Fibroblast of villous mesenchyme (primary cell): ENCODE measurements around the gene B3GALNT2. TPM values are rescaled to one million over a fixed set of nuclear protein-coding genes. Genes with fewer than 3 reads are reported as not detected.
A peak's percentile ranks its signal among the peaks of the same experiment; 100 is the strongest.
"Not testable (repeated sequence)": the region's sequence is repeated elsewhere in the genome, so short reads cannot be mapped to it uniquely, and the experiment has no call there.

Experiments used
- DNase-seq: peaks from one replicate; pipeline ENCODE4 v3.0.0-alpha.2; 2010; ENCODE audit warnings: low read depth
- H3K4me3 ChIP-seq: 2 replicates; pipeline ENCODE4 v1.5.1; 2011; ENCODE audit warnings: low read depth, mild to moderate bottlenecking, low read length
- CTCF ChIP-seq: IDR thresholded peaks from 2 replicates; pipeline ENCODE4 v1.5.1; 2012; ENCODE audit warnings: low read depth, mild to moderate bottlenecking, low read length; ENCODE audit not compliant: insufficient read depth
- total RNA-seq: library from RNA; depleted of rRNA; stranded (reverse); fragments of >200 nt; gene quantifications from 2 replicates; pipeline ENCODE4 v1.2.3, GENCODE V29; 2012

Gene B3GALNT2
- total RNA-seq, 1 donor, result 74.3 TPM

- no peak for TF ChIP-seq CTCF
- no peak overlapping the region for H3K4me3 ChIP-seq
- no peak for DNase-seq
These were observed 18.7 kb downstream of the B3GALNT2 start for GRCh38 chr1:235485558-235485957.

DNA sequence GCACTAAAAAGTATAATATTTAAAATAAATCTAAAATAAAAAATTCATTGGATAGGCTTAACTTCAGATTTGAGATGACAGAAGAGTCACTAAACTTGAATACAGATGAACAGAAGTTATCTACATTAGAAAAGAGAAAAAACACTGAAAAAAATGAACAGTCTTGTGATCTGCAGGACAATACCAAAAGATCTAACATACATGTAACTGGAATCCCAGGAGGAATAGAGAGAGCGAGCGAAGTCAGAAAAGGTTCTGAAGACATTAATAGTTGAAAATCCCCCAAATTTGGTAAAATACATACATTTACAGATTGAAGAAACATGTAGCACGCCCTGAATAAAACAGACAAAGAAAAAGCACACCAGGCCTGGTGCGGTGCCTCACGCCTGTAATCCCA lies 21.2 kb downstream of the B3GALNT2 start:
- no peak for DNase-seq
- TF ChIP-seq CTCF, result no peak
- no peak overlapping the region for H3K4me3 ChIP-seq

GRCh38 chr1:235473806-235474205 lies 30.4 kb downstream of the B3GALNT2 start:
- DNase-seq, result no peak
- H3K4me3 ChIP-seq, result no peak overlapping the region
- TF ChIP-seq CTCF, result no peak

GRCh38 chr1:235470741-235471439 lies 33.4 kb downstream of the B3GALNT2 start:
- no peak for DNase-seq
- no peak for TF ChIP-seq CTCF

DNA sequence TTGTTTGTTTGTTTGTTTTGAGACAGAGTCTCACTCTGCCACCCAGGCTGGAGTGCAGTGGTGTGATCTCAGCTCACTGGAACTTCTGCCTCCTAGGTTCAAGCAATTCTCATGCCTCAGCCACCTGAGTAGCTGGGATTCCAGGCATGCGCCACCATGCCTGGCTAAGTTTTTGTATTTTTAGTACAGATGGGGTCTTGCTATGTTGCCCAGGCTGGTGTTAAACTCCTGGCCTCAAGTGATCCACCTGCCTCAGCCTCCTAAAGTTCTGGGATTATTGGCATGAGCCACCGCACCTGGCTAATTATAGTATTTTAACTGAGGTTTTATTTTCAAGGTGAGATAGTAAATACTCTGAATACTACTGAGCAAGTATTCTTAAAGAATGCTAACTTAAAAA lies 34.4 kb downstream of the B3GALNT2 start:
- not testable (repeated sequence) for H3K4me3 ChIP-seq, DNase-seq

More at GRCh38 chr1:235470741-235471439, 33.4 kb downstream of the B3GALNT2 start:
- H3K4me3 ChIP-seq, result no peak overlapping the region

- no peak for TF ChIP-seq CTCF
- no peak overlapping the region for H3K4me3 ChIP-seq
- peak; percentile 9 for DNase-seq
These were observed 35.3 kb downstream of the B3GALNT2 start for GRCh38 chr1:235468970-235469369.

DNA sequence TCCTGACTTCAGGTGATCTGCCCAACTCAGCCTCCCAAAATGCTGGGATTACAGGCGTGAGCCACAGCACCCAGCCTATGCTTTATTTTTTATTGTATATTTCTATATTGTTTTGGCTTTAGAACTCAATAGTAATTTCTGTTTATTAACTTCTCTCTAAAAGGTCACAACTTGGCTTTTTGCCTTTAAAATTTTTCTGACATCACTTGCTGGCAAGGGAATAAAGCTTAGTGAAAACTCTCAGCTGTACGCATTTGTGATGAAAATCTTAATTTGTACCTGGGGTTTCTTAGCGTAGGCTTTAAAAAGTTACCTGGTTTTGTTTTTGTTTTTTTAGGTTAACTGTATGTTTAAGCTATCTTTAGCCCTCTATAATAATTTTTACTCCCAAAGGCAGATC lies 36.2 kb downstream of the B3GALNT2 start:
- peak; percentile 11 for DNase-seq
- no peak for TF ChIP-seq CTCF
- H3K4me3 ChIP-seq, result no peak overlapping the region
